ENCODE measurements around the gene WASF3. TPM values are rescaled to one million over a fixed set of nuclear protein-coding genes. Genes with fewer than 3 reads are reported as not detected.

WASF3 gene
- total RNA-seq, 1 experiment from 2014 or later, result 0.31 TPM

- no TSS peak for BruUV-seq (replicated peaks)
- Histone ChIP-seq H3K4me3 (no peak overlapping the region), H3K79me2 (ENCODE audit: low read depth) (no peaks in the 10 kb centered on the region), H3F3A (ENCODE audit: insufficient read depth, low read depth) (no peaks in the 10 kb centered on the region), H3K4me1 (replicated peaks; ENCODE audit: insufficient read depth) (no peaks in the 10 kb centered on the region), H3K9me2 (ENCODE audit: insufficient read depth) (no peaks in the 10 kb centered on the region), H2AFZ (no peak overlapping the region), H3K4me2 (no peak overlapping the region), H4K20me1 (ENCODE audit: insufficient read depth) (no peaks in the 10 kb centered on the region), H3K9me3 (ENCODE audit: insufficient read depth, low read depth) (no peaks in the 10 kb centered on the region), H3K27ac (no peak overlapping the region), H3K27me3 (ENCODE audit: insufficient read depth, low read depth) (no peaks in the 10 kb centered on the region), H3K36me3 (ENCODE audit: low read depth) (no peaks in the 10 kb centered on the region)
- CTCF ChIA-PET, result no interaction called here
- TF ChIP-seq CTCF (conservative IDR thresholded peaks at IDR 0.05), result no peak
- no peak for TF ChIP-seq EZH2 (IDR thresholded peaks at IDR 0.05; ENCODE audit: low read depth)
- POLR2A ChIA-PET (ENCODE audit: unreplicated experiment), result no interaction called here
- DNase-seq, result no peak
- intact Hi-C loops (cut with micrococcal nuclease; ENCODE audit: unreplicated experiment), result no loop called here
These were observed 89.1 kb downstream of the WASF3 start for GRCh38 chr13:26646603-26647002.

- ChIA-PET CTCF (no interaction called here), POLR2A (ENCODE audit: unreplicated experiment) (no interaction called here)
- BruUV-seq (replicated peaks), result no TSS peak
- H2AFZ ChIP-seq, result no peak overlapping the region
- H3K4me3 ChIP-seq, result no peak overlapping the region
- no peaks in the 10 kb centered on the region for H3K9me3 ChIP-seq (ENCODE audit: insufficient read depth, low read depth)
- TF ChIP-seq EZH2 (IDR thresholded peaks at IDR 0.05; ENCODE audit: low read depth), result no peak
- TF ChIP-seq CTCF (conservative IDR thresholded peaks at IDR 0.05), result no peak
- H4K20me1 ChIP-seq (ENCODE audit: insufficient read depth), result no peaks in the 10 kb centered on the region
- no peak overlapping the region for H3K4me2 ChIP-seq
- no peaks in the 10 kb centered on the region for H3K27me3 ChIP-seq (ENCODE audit: insufficient read depth, low read depth)
- DNase-seq, result no peak
- intact Hi-C loops (cut with micrococcal nuclease; ENCODE audit: unreplicated experiment), result no loop called here
- no peaks in the 10 kb centered on the region for H3K9me2 ChIP-seq (ENCODE audit: insufficient read depth)
- H3K36me3 ChIP-seq (ENCODE audit: low read depth), result no peaks in the 10 kb centered on the region
- no peaks in the 10 kb centered on the region for H3K4me1 ChIP-seq (replicated peaks; ENCODE audit: insufficient read depth)
- no peak overlapping the region for H3K27ac ChIP-seq
- H3F3A ChIP-seq (ENCODE audit: insufficient read depth, low read depth), result no peaks in the 10 kb centered on the region
- H3K79me2 ChIP-seq (ENCODE audit: low read depth), result no peaks in the 10 kb centered on the region
These were observed 93.8 kb downstream of the WASF3 start for GRCh38 chr13:26651234-26651633.

GRCh38 chr13:26653310-26653709 is 95.8 kb downstream of the WASF3 start:
- no peaks in the 10 kb centered on the region for H3K27me3 ChIP-seq (ENCODE audit: insufficient read depth, low read depth)
- H3F3A ChIP-seq (ENCODE audit: insufficient read depth, low read depth), result no peaks in the 10 kb centered on the region
- H4K20me1 ChIP-seq (ENCODE audit: insufficient read depth), result no peaks in the 10 kb centered on the region
- no peak overlapping the region for H3K27ac ChIP-seq
- CTCF ChIA-PET, result no interaction called here
- H3K9me2 ChIP-seq (ENCODE audit: insufficient read depth), result no peaks in the 10 kb centered on the region
- H3K79me2 ChIP-seq (ENCODE audit: low read depth), result no peaks in the 10 kb centered on the region
- no peaks in the 10 kb centered on the region for H3K9me3 ChIP-seq (ENCODE audit: insufficient read depth, low read depth)
- no peaks in the 10 kb centered on the region for H3K4me1 ChIP-seq (replicated peaks; ENCODE audit: insufficient read depth)
- no peak for TF ChIP-seq CTCF (conservative IDR thresholded peaks at IDR 0.05)
- no peak for TF ChIP-seq EZH2 (IDR thresholded peaks at IDR 0.05; ENCODE audit: low read depth)
- POLR2A ChIA-PET (ENCODE audit: unreplicated experiment), result no interaction called here
- no peak overlapping the region for H3K4me3 ChIP-seq
- intact Hi-C loops (cut with micrococcal nuclease; ENCODE audit: unreplicated experiment), result no loop called here
- no TSS peak for BruUV-seq (replicated peaks)
- no peak overlapping the region for H2AFZ ChIP-seq
- no peak for DNase-seq
- H3K36me3 ChIP-seq (ENCODE audit: low read depth), result no peaks in the 10 kb centered on the region
- no peak overlapping the region for H3K4me2 ChIP-seq
